SK-N-SH (cell line): ENCODE results near the gene ODAD2. TPM values are rescaled to one million over a fixed set of nuclear protein-coding genes. Genes with fewer than 3 reads are reported as not detected.

ENCODE experiments used
- CTCF ChIA-PET: fragments of 300-600, 350-600 bp; formaldehyde crosslinking; extraction: SDS; loops from one replicate; lab custom pipeline; 2021; lab: Yijun Ruan, JAX
- POLR2A ChIA-PET: fragments of 350-600 bp; sonication (Branson Sonifier 250); formaldehyde crosslinking; extraction: SDS; loops from one replicate; lab custom pipeline; 2020; ENCODE audit warnings: antibody characterized with exemption, inconsistent platforms; lab: Yijun Ruan, JAX
- DNase-seq: peaks from one replicate; pipeline ENCODE4 v3.0.0; 2012
- H2AFZ ChIP-seq: fragments of 200-600 bp; sonication (generic); 2 replicates; pipeline ENCODE4 v1.8.1; 2016; ENCODE audit warnings: antibody characterized with exemption, mild to moderate bottlenecking, low read depth
- H3F3A ChIP-seq: fragments of 200-600 bp; sonication (generic); replicated peaks from 2 replicates; pipeline ENCODE3; 2016; ENCODE audit warnings: antibody characterized with exemption, mild to moderate bottlenecking; ENCODE audit not compliant: insufficient read depth
- H3K27ac ChIP-seq, 2 experiments: fragments of 200-500 bp in 1 of 2; fragments of 200-600 bp in 1 of 2; sonication (Bioruptor generic) in 1 of 2; sonication (generic), shearing (Covaris generic) in 1 of 2; 2 replicates each; pipeline versions ENCODE4 v1.5.1 to v1.6.1; 2014 to 2016; ENCODE audit warnings: low read depth in 2 of 2, inconsistent platforms in 1 of 2, low read length in 1 of 2, mild to moderate bottlenecking in 1 of 2, mixed read lengths in 1 of 2
- H3K27me3 ChIP-seq: fragments of 200-600 bp; sonication (generic), shearing (Covaris generic); 2 replicates; pipeline ENCODE4 v1.6.1; 2016; ENCODE audit warnings: mixed run types; ENCODE audit not compliant: insufficient read depth
- H3K36me3 ChIP-seq, 2 experiments: fragments of 200-500 bp in 1 of 2; fragments of 200-600 bp in 1 of 2; sonication (Bioruptor generic) in 1 of 2; sonication (generic) in 1 of 2; replicated peaks in 1 of 2; 2 replicates each; pipeline versions ENCODE3 to v1.5.1; 2014 to 2016; ENCODE audit warnings: low read length in 1 of 2, mild to moderate bottlenecking in 1 of 2; ENCODE audit not compliant: insufficient read depth in 2 of 2, control insufficient read depth in 1 of 2
- H3K4me1 ChIP-seq, 2 experiments: fragments of 200-500 bp in 1 of 2; fragments of 200-600 bp in 1 of 2; sonication (Bioruptor generic) in 1 of 2; sonication (generic), shearing (Covaris generic) in 1 of 2; 2 replicates each; pipeline versions ENCODE4 v1.5.1 to v1.6.1; 2014 to 2016; ENCODE audit warnings: low read depth in 1 of 2, low read length in 1 of 2, mixed run types in 1 of 2; ENCODE audit not compliant: insufficient read depth in 2 of 2, control insufficient read depth in 1 of 2
- H3K4me2 ChIP-seq: fragments of 200-600 bp; sonication (generic), shearing (Covaris generic); 2 replicates; pipeline ENCODE4 v1.6.1; 2017; ENCODE audit warnings: mixed run types
- H3K4me3 ChIP-seq, 2 experiments: fragments of 200-500 bp in 1 of 2; fragments of 200-600 bp in 1 of 2; sonication (Bioruptor generic) in 1 of 2; sonication (generic), shearing (Covaris generic) in 1 of 2; 2 replicates each; pipeline versions ENCODE4 v1.5.1 to v1.8.1; 2014 to 2016; ENCODE audit warnings: low read depth in 2 of 2, inconsistent platforms in 1 of 2, low read length in 1 of 2, mild to moderate bottlenecking in 1 of 2, mixed read lengths in 1 of 2, moderate library complexity in 1 of 2
- H3K79me2 ChIP-seq: fragments of 200-600 bp; sonication (generic); 2 replicates; pipeline ENCODE4 v1.8.1; 2017; ENCODE audit warnings: mild to moderate bottlenecking; ENCODE audit not compliant: insufficient read depth
- H3K9ac ChIP-seq: fragments of 200-600 bp; sonication (generic); 2 replicates; pipeline ENCODE4 v1.6.1; 2017; ENCODE audit warnings: mixed run types
- H3K9me2 ChIP-seq: fragments of 200-600 bp; sonication (generic); 2 replicates; pipeline ENCODE4 v1.6.1; 2017; ENCODE audit warnings: mixed run types
- H3K9me3 ChIP-seq: fragments of 200-600 bp; sonication (generic); 2 replicates; pipeline ENCODE4 v1.6.1; 2017; ENCODE audit warnings: mixed run types, mild to moderate bottlenecking, moderate library complexity
- H4K20me1 ChIP-seq: fragments of 200-600 bp; sonication (generic); 2 replicates; pipeline ENCODE4 v1.6.1; 2017; ENCODE audit warnings: mild to moderate bottlenecking, mixed run types; ENCODE audit not compliant: insufficient read depth
- EZH2phosphoT487 ChIP-seq: fragments of 200-600 bp; sonication (generic); IDR thresholded peaks from 2 replicates; pipeline ENCODE4 v1.6.1; 2017; ENCODE audit warnings: low read depth, mixed run types, mild to moderate bottlenecking, antibody characterized with exemption, moderate library complexity, borderline replicate concordance
- FOXM1 ChIP-seq: IDR thresholded peaks from 2 replicates; pipeline ENCODE4 v1.4.0; 2012; ENCODE audit warnings: low read depth, mild to moderate bottlenecking
- GABPA ChIP-seq: IDR thresholded peaks from 2 replicates; pipeline ENCODE4 v1.4.0; 2012; ENCODE audit warnings: low read depth, mild to moderate bottlenecking
- JUND ChIP-seq: IDR thresholded peaks from 2 replicates; pipeline ENCODE4 v1.4.0; 2012
- MAX ChIP-seq: IDR thresholded peaks from 2 replicates; pipeline ENCODE4 v1.4.0; 2012; ENCODE audit warnings: low read depth
- MEF2A ChIP-seq: IDR thresholded peaks from 2 replicates; pipeline ENCODE4 v1.4.0; 2012; ENCODE audit warnings: low read depth, borderline replicate concordance
- MXI1 ChIP-seq: IDR thresholded peaks from 2 replicates; pipeline ENCODE4 v1.6.1; 2012; ENCODE audit warnings: mild to moderate bottlenecking, low read depth, low read length, improper control_type of control experiment
- POLR2AphosphoS5 ChIP-seq: IDR thresholded peaks from 2 replicates; pipeline ENCODE4 v1.6.1; 2012; ENCODE audit warnings: low read depth, low read length
- RAD21 ChIP-seq: IDR thresholded peaks from 2 replicates; pipeline ENCODE4 v1.6.1; 2012; ENCODE audit warnings: mild to moderate bottlenecking, low read length
- RFX5 ChIP-seq: IDR thresholded peaks from 2 replicates; pipeline ENCODE4 v1.6.1; 2012; ENCODE audit warnings: mild to moderate bottlenecking, improper control_type of control experiment, low read length
- RXRA ChIP-seq: IDR thresholded peaks from 2 replicates; pipeline ENCODE4 v1.4.0; 2012; ENCODE audit warnings: low read depth, mild to moderate bottlenecking, borderline replicate concordance
- USF2 ChIP-seq: fragments of 150-350 bp; IDR thresholded peaks from 2 replicates; pipeline ENCODE4 v1.6.1; 2017; ENCODE audit warnings: antibody characterized with exemption, low read length, low read depth, borderline replicate concordance
- YY1 ChIP-seq: IDR thresholded peaks from 2 replicates; pipeline ENCODE4 v1.4.0; 2012; ENCODE audit warnings: low read depth, mild to moderate bottlenecking
- WGBS: methylation state at CpG from one replicate; pipeline ENCODE4 v1.1.6; 2017; ENCODE audit warnings: low lambda C conversion rate; 5-methylcytosine and 5-hydroxymethylcytosine counted together
- polyA plus RNA-seq, 3 experiments: library from polyadenylated mRNA; depleted of rRNA; stranded (reverse); fragments of >200 nt; gene quantifications; 2 replicates each; pipeline ENCODE4 v1.2.3, GENCODE V29; 2012
- TF ChIP-seq, protein P1 (sequence below): IDR thresholded peaks from 2 replicates; pipeline ENCODE4 v1.4.0; 2012; ENCODE audit warnings: low read depth, borderline replicate concordance

Gene ODAD2
- polyA plus RNA-seq, 1 of the 3 experiments (the other 2 are of a cell fraction) = not detected

DNA sequence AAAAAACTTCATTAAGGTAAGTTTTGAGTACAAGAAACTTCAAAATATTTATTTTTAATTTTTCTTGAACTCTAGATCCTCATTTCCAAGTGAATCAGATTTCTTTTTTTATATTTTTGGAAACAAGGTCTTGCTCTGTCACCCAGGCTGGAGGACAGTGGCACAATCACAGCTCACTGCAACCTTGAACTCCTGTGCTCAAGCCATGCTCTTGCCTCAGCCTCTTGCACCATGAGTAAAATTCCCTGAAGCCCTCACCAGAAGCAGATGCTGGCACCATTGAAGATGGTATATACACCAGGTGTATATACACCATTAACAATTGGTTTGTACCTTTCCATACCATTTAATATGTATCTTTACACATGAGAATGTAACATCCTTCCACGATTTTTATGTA lies 45.1 kb upstream of the ODAD2 start:
- Histone ChIP-seq H4K20me1 (no peaks in the 10 kb centered on the region), H3K9me2 (no peaks in the 10 kb centered on the region), H2AFZ (no peak overlapping the region), H3K27ac (no peak overlapping the region), H3K4me2 (no peak overlapping the region), H3K9me3 (no peaks in the 10 kb centered on the region), H3K79me2 (no peaks in the 10 kb centered on the region), H3K36me3 (no peaks in the 10 kb centered on the region), H3K27me3 (no peaks in the 10 kb centered on the region), H3K4me3 (no peak overlapping the region), H3F3A (no peaks in the 10 kb centered on the region), H3K9ac (no peak overlapping the region), H3K4me1 (no peaks in the 10 kb centered on the region)
- POLR2A ChIA-PET = no interaction called here
- WGBS = 1% methylated on average over 1 of the region's 1 CpG
- DNase-seq = no peak
- CTCF ChIA-PET = no interaction called here
- TF ChIP-seq EZH2phosphoT487 = no peak
- no peak for TF ChIP-seq JUND
- no peak for TF ChIP-seq GABPA
- TF ChIP-seq MAX = no peak
- TF ChIP-seq USF2 = no peak
- TF ChIP-seq POLR2AphosphoS5 = no peak
- TF ChIP-seq YY1 = no peak
- TF ChIP-seq FOXM1 = no peak
- no peak for TF ChIP-seq MEF2A
- TF ChIP-seq RFX5 = no peak
- TF ChIP-seq RXRA = no peak

GRCh38 chr10:28036587-28036986 lies 37.7 kb upstream of the ODAD2 start:
- H4K20me1 ChIP-seq = no peaks in the 10 kb centered on the region
- H3K4me2 ChIP-seq = no peak overlapping the region
- no peak overlapping the region for H3K4me3 ChIP-seq
- ChIA-PET POLR2A (no interaction called here), CTCF (no interaction called here)
- no peaks in the 10 kb centered on the region for H3K9me3 ChIP-seq
- DNase-seq = no peak
- no peaks in the 10 kb centered on the region for H3K27me3 ChIP-seq
- H3K4me1 ChIP-seq = no peaks in the 10 kb centered on the region
- H3K9ac ChIP-seq = no peak overlapping the region
- H3K27ac ChIP-seq = no peak overlapping the region
- TF ChIP-seq, protein P1, sequence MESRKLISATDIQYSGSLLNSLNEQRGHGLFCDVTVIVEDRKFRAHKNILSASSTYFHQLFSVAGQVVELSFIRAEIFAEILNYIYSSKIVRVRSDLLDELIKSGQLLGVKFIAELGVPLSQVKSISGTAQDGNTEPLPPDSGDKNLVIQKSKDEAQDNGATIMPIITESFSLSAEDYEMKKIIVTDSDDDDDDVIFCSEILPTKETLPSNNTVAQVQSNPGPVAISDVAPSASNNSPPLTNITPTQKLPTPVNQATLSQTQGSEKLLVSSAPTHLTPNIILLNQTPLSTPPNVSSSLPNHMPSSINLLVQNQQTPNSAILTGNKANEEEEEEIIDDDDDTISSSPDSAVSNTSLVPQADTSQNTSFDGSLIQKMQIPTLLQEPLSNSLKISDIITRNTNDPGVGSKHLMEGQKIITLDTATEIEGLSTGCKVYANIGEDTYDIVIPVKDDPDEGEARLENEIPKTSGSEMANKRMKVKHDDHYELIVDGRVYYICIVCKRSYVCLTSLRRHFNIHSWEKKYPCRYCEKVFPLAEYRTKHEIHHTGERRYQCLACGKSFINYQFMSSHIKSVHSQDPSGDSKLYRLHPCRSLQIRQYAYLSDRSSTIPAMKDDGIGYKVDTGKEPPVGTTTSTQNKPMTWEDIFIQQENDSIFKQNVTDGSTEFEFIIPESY = no peak
- no peak for TF ChIP-seq FOXM1
- TF ChIP-seq MXI1 = no peak
- TF ChIP-seq RXRA = no peak
- no peak for TF ChIP-seq RAD21
- 2% methylated on average over 3 of the region's 3 CpGs for WGBS
- H3F3A ChIP-seq = no peaks in the 10 kb centered on the region
- no peak overlapping the region for H2AFZ ChIP-seq
- no peaks in the 10 kb centered on the region for H3K9me2 ChIP-seq
- H3K36me3 ChIP-seq = no peaks in the 10 kb centered on the region
- no peaks in the 10 kb centered on the region for H3K79me2 ChIP-seq
